AG04450 (cell line): Measurements from ENCODE around the gene INHBC. TPM values are rescaled to one million over a fixed set of nuclear protein-coding genes. Genes with fewer than 3 reads are reported as not detected.

Experiments
- CTCF ChIA-PET: fragments of 300-600, 350-600 bp; formaldehyde crosslinking; extraction: SDS; loops from one replicate; lab custom pipeline; 2022; ENCODE audit warnings: antibody characterized with exemption, inconsistent platforms; lab: Charles Lee
- POLR2A ChIA-PET: fragments of 350-600 bp; formaldehyde crosslinking; extraction: SDS; loops from one replicate; lab custom pipeline; 2021; ENCODE audit warnings: antibody characterized with exemption, inconsistent platforms; lab: Yijun Ruan, JAX
- DNase-seq: peaks from one replicate; pipeline ENCODE4 v3.0.0-alpha.2; 2011; ENCODE audit warnings: low read depth, low spot score
- H3K27ac ChIP-seq: one replicate; pipeline ENCODE4 v1.5.1; 2012; ENCODE audit warnings: low read depth, low read length, control low read depth
- H3K27me3 ChIP-seq: one replicate; pipeline ENCODE4 v1.6.0; 2012; ENCODE audit warnings: low read length; ENCODE audit not compliant: control insufficient read depth, insufficient read depth
- H3K4me3 ChIP-seq: 2 replicates; pipeline ENCODE4 v1.5.1; 2011; ENCODE audit warnings: mild to moderate bottlenecking, low read depth, low read length, control low read depth
- H3K9me3 ChIP-seq: 2 replicates; pipeline ENCODE4 v1.5.1; 2012; ENCODE audit warnings: low read length; ENCODE audit not compliant: control insufficient read depth, insufficient read depth
- CTCF ChIP-seq: IDR thresholded peaks from 2 replicates; pipeline ENCODE4 v1.5.1; 2011; ENCODE audit warnings: low read depth, low read length, control low read depth, inconsistent platforms
- polyA plus RNA-seq: library from polyadenylated mRNA; depleted of rRNA; stranded (reverse); fragments of >200 nt; gene quantifications from 2 replicates; pipeline ENCODE4 v1.2.3, GENCODE V29; 2011

The INHBC gene
- polyA plus RNA-seq, 1 experiment, result not detected

- peak; percentile 98 for TF ChIP-seq CTCF
- Histone ChIP-seq H3K27me3 (no peaks in the 10 kb centered on the region), H3K4me3 (peak overlapping the region; percentile 88), H3K9me3 (no peaks in the 10 kb centered on the region), H3K27ac (peak overlapping the region; percentile 85)
- DNase-seq, result no peak
- POLR2A ChIA-PET, result no interaction called here
- CTCF ChIA-PET, result interaction anchor here (0.5 to 2.4 kb wide), 15 partner anchors 10 to 249 kb away, joined by 3 to 14 read pairs (median 4); partner anchors contain the start of gene STAC3
Observed at GRCh38 chr12:57462251-57462911, 27.8 kb downstream of the INHBC start.

- no peak for TF ChIP-seq CTCF
- no peaks in the 10 kb centered on the region for H3K9me3 ChIP-seq
- H3K27me3 ChIP-seq, result no peaks in the 10 kb centered on the region
- H3K4me3 ChIP-seq, result no peak overlapping the region
- ChIA-PET POLR2A (interaction anchor here (0.7 kb wide), 1 partner anchor 223 kb away, joined by 3 read pairs; no protein-coding TSS in a partner anchor), CTCF (interaction anchor here (0.6 to 2.4 kb wide), 12 partner anchors 9 to 249 kb away, joined by 3 to 14 read pairs (median 6); partner anchors contain the start of gene ARHGAP9)
- no peak for DNase-seq
- no peak overlapping the region for H3K27ac ChIP-seq
Observed at GRCh38 chr12:57462912-57463253, 28.3 kb downstream of the INHBC start.

GRCh38 chr12:57464569-57464968 is 30.0 kb downstream of the INHBC start:
- Histone ChIP-seq H3K9me3 (no peaks in the 10 kb centered on the region), H3K27me3 (no peaks in the 10 kb centered on the region), H3K4me3 (no peak overlapping the region), H3K27ac (no peak overlapping the region)
- ChIA-PET POLR2A (no interaction called here), CTCF (interaction anchor here (1.0 kb wide), 1 partner anchor 201 kb away, joined by 3 read pairs; no protein-coding TSS in a partner anchor)
- no peak for DNase-seq
- TF ChIP-seq CTCF, result no peak

- Histone ChIP-seq H3K9me3 (no peaks in the 10 kb centered on the region), H3K27ac (no peak overlapping the region), H3K4me3 (no peak overlapping the region), H3K27me3 (no peaks in the 10 kb centered on the region)
- POLR2A ChIA-PET, result no interaction called here
- no peak for DNase-seq
- CTCF ChIA-PET, result interaction anchor here (1.0 to 1.8 kb wide), 3 partner anchors 9 to 202 kb away, joined by 3 to 4 read pairs (median 4); no protein-coding TSS in a partner anchor
- no peak for TF ChIP-seq CTCF
Observed at GRCh38 chr12:57465030-57465746, 30.6 kb downstream of the INHBC start.
